NCI-H82 (cell line): ENCODE data around the gene ADAMTS16.

Source experiments
- DNase-seq: peaks from one replicate; lab custom pipeline; 2025; lab: John Stamatoyannopoulos, UW

ADAMTS16 gene

GRCh38 chr5:5234912-5235311 lies 94.8 kb downstream of the ADAMTS16 start:
- DNase-seq: no peak

- no peak for DNase-seq
These were observed 95.6 kb downstream of the ADAMTS16 start for GRCh38 chr5:5235685-5236084.

GRCh38 chr5:5239191-5239590 lies 99.1 kb downstream of the ADAMTS16 start:
- no peak for DNase-seq

GRCh38 chr5:5240234-5240633 lies 100.1 kb downstream of the ADAMTS16 start:
- no peak for DNase-seq

GRCh38 chr5:5242056-5242455 lies 101.9 kb downstream of the ADAMTS16 start:
- no peak for DNase-seq

- DNase-seq: no peak
These were observed 106.6 kb downstream of the ADAMTS16 start for GRCh38 chr5:5246736-5247135.

GRCh38 chr5:5250758-5251157 lies 110.6 kb downstream of the ADAMTS16 start:
- no peak for DNase-seq

GRCh38 chr5:5252106-5252505 lies 112.0 kb downstream of the ADAMTS16 start:
- no peak for DNase-seq

- no peak for DNase-seq
These were observed 117.2 kb downstream of the ADAMTS16 start for GRCh38 chr5:5257353-5257752.

- DNase-seq: no peak
These were observed 118.4 kb downstream of the ADAMTS16 start for GRCh38 chr5:5258564-5258963.

- no peak for DNase-seq
These were observed 124.6 kb downstream of the ADAMTS16 start for GRCh38 chr5:5264727-5265126.

- no peak for DNase-seq
These were observed 126.2 kb downstream of the ADAMTS16 start for GRCh38 chr5:5266297-5266696.

GRCh38 chr5:5270161-5270560 lies 130.0 kb downstream of the ADAMTS16 start:
- DNase-seq: no peak

- peak; percentile 25 for DNase-seq
These were observed 131.0 kb downstream of the ADAMTS16 start for GRCh38 chr5:5270958-5271785.

GRCh38 chr5:5271786-5272321 lies 131.7 kb downstream of the ADAMTS16 start:
- DNase-seq: no peak

- DNase-seq: no peak
These were observed 133.3 kb downstream of the ADAMTS16 start for GRCh38 chr5:5273398-5273797.

GRCh38 chr5:5273976-5274375 lies 133.8 kb downstream of the ADAMTS16 start:
- DNase-seq: no peak

GRCh38 chr5:5275211-5275610 lies 135.1 kb downstream of the ADAMTS16 start:
- no peak for DNase-seq

GRCh38 chr5:5276430-5276829 lies 136.3 kb downstream of the ADAMTS16 start:
- no peak for DNase-seq

- no peak for DNase-seq
These were observed 136.9 kb downstream of the ADAMTS16 start for GRCh38 chr5:5276951-5277517.

GRCh38 chr5:5278201-5278814 lies 138.2 kb downstream of the ADAMTS16 start:
- no peak for DNase-seq

- DNase-seq: no peak
These were observed 138.8 kb downstream of the ADAMTS16 start for GRCh38 chr5:5278815-5279381.

- no peak for DNase-seq
These were observed 145.8 kb downstream of the ADAMTS16 start for GRCh38 chr5:5285906-5286305.
